Measurements from ENCODE around the gene CDC45.

Gene CDC45

DNA sequence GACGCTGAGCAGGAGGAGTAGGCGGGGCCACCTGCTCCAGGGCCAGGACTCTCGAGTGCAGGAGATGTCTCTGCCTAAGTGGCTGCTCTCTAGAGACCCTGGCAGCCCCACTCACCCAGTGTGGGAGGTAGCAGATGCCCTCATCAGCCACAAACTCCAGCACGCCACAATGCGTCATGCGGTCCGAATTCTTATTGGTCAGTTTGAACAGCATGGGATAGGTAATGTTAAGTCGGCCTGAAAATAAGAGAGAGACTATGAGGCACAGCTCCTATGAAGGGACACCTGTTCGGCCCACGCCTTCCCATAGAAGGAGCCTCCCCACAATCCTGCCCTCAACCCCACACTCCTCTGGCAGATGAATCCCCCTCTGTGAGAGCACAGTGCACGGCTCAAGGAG lies 8.1 kb upstream of the CDC45 start:
- DNase-seq: no peak

DNA sequence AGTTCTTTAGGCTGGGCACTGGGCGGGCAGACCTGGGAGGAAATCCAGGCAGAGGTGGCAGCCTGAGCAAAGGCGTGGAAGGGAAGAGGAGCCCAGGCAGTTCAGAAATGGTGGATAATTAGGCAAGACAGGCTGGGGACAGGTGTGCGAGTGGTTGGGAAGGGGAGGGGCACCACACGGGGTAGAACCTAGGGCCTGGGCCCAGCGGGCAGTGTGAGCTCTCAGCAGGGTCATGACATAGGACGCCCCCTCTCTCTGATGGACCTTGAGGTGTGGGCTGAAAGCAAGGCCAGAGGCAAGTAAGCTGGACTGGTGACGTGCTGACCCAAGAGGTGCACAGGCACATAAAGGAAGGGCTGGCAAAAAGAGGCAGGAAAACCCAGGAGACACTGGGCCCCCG lies 7.5 kb upstream of the CDC45 start:
- DNase-seq: no peak

DNA sequence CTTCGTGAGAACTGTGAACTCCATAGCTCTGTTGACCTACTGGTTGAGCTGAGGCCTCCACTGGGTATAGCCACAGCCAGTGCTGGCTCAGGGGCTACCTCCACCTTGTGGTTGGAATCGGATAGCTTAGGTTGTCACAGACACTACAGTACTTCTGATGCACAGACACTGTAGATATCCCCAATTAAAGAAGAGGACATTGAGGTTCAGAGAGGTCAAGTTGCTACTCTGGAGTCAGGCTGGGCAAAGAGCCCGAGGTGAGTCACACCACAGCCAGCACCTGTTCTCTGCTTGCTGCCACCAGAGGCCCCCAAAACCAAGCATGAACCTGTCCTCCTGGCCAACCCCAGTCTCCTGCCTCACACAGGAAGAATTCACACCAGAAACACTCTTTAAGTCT lies 6.1 kb upstream of the CDC45 start:
- no peak for DNase-seq

DNA sequence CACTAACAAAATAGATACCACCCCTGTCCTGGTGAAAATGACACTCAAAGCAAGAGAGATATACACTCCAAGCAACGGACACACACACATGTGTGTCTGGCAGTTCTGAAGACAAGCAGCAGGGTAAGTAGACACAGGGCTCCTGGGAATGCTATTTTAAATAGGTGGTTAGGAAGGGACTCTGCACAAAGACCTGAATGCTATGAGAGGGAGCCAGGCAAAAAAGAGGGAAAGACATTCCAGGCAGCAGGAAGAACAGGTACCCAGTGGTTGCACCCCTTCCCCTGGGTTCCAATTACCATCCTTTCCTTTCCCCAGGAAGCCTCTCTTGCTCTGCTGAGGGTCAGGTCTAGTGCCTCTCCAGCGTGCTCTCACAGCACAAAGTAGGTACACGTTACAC lies 3.7 kb upstream of the CDC45 start:
- DNase-seq: no peak

DNA sequence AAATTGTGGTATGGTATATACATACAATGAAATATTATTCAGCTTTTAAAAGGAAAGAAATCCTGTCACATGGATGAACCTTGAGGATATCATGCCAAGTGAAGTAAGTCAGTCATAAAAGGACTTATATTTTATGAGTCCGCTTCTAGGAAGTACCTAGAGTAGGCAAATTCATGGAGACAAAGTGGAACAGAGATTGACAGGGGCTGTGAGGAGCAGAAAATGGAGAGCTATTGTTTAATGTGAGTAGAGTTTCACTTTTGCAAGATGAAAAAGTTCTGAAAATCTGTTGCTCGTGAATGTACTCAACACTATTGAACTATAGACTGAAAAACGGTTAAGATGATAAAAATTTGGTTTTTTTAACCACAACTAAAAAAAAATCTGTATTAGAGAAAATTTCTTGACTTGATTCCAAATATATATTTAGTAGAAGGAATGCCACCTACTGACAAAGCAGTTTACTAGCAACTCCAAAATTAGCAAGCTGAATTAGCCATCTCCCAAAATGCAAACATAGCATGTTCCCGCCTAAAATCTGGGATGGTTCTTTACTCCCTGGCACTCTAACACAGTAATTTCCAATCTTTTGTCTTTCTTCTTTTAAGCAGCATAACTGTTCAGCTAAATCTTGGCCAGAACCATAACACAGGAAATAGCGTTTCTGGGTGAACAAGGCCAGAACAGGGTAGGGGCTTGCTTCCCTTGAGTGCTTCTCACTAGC lies 2.2 kb upstream of the CDC45 start:
- DNase-seq: no peak

DNA sequence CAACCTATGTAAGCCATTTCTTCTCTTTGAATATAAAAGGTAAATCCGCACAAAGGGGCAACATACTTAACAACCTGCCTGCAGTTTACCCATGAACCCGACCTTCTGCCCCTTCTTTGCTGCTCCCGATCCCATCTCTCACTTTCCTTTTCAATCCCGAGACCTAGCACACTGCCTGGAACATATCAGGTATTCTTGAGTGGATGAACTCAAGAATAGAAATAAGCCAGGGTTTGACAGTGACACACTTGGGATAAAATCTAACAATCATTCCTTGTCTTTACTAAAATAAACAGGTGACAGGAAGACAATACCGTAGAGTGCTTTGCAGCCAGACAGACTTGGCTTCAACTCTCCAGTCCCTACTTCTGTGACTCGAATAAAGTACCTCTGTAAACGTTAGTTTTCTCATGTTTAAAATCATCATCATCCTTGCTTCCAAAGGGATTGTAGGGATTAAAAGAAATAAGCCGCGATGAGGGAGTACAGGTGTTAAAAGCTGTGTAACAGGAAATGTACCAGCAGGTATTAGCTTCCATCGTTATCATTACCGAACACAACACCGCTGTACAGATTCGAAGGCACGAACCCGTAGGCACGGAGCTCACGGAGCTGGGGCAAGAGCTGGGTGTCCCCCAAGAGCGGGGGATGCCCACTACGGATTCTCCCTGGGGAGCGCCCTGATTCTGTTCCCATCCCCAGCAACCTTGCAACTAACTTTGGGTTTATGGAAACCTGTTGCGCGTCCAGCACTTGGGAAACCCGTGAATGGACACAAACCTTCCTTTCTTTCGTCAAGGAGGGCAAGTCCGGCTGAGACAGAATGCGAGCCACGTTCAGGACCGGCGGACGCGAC lies 1.4 kb upstream of the CDC45 start:
- DNase-seq: no peak

DNA sequence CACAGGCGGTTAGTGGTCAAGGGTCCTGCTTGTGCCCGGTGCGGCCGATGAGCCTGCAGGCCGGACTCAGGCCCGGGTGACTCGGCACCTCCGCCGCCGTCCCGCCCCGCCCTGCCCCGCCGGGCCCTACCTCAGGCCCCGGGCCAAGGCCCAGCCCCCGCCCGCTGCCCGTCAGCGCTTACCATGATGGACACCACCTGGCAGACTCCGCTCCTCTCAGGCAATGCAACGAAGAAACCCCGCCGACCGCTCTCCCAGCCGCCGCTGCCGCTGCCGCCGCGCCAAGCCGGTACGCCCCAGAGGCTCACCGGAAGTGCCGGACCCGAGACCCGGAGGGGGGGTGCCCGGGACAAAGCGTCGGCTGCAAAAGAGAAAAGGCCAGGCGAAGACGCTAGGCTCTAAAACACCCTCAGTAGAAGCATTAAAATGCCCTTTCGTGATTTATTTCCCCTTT lies 792 bp upstream of the CDC45 start, which contains the start of gene UFD1:
Gene UFD1, minus strand, starts transcription at position 293 of the 454 bp plus-strand sequence. Its CDS starts 108 bp downstream, at position 185.
- DNase-seq: peak; percentile 85

DNA sequence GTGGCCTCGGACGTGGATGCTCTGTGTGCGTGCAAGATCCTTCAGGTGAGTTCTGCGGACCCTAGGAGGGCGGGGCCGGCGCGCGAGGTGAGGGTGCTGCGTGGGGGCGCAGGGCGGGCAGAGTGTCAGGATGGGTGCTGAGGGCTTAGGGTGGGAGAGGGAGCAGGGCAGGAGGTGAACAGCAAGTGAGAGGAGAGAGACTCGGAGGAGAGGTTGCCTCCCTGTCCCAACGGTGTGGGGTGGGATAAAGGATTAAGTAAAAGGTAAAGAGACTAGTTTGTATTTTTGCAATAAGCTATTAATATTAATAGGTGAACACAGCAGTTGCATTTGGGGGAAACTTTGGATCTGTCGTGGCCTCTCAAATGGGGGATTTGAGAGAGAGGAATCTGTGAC lies 451 bp downstream of the CDC45 start:
- no peak for DNase-seq

DNA sequence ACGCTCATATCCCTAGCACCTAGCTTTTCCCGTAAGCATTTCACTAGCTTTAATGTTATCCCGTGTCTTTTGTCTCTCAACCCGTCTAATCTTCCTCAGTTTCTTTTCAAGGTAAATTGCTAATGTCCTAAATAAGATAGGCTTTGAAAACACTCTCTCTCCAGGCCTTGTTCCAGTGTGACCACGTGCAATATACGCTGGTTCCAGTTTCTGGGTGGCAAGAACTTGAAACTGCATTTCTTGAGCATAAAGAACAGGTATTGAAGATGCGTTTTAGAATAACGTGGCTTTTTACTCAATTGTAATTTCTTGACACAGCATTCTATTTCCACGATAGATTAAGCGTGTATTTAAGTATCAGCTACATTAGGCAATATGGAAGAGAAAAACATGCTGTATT lies 1.1 kb downstream of the CDC45 start:
- no peak for DNase-seq

DNA sequence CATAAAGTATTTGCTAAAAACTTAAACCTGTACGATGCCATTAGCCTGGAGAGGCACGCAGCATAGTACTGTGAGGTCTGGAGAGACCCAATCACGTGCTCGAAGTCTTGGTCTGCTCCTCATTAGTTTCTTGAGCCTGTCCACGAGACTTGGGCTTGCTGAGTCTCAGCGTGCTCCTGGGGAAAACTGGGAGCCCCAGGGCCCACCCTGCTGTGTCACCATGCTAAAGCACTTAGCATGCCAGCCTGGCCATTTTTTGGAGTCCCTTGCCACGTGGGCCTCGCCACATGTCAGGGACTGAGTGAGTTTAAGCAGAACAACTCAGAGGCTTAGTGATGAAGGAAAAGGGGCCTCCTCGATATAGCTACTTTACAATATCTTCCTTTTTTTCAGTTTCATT lies 2.6 kb downstream of the CDC45 start:
- DNase-seq: no peak

DNA sequence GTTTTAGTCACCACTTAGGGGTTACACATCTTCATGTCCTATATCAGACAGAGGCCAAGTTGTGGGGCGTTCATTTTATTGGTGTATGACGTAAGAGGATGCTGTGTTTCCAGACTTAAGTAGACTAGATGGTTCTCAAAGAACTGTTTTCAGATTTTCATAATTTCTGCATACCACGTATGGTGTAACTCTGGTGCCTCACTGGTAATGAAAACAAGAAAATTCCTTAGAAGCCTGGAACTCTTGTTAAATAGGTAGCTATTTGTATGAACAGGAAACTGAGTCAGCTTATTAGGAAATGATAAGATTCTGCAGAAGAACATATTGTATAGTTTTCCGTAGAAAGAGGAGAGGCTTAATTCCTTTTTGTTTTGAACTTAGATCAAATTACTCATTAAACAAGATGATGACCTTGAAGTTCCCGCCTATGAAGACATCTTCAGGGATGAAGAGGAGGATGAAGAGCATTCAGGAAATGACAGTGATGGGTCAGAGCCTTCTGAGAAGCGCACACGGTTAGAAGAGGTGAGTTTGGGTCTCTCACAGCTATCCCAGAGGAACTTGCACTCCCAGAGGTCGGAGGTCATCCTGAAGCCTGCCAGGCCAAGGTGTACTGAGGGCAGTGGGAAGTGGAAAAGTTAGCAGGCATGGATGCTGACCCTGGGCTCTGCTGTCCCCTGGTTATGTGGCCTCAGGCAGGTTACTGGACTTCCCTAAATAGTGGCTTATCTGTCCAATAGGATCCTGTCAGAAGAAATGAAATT lies 3.9 kb downstream of the CDC45 start:
- DNase-seq: no peak

DNA sequence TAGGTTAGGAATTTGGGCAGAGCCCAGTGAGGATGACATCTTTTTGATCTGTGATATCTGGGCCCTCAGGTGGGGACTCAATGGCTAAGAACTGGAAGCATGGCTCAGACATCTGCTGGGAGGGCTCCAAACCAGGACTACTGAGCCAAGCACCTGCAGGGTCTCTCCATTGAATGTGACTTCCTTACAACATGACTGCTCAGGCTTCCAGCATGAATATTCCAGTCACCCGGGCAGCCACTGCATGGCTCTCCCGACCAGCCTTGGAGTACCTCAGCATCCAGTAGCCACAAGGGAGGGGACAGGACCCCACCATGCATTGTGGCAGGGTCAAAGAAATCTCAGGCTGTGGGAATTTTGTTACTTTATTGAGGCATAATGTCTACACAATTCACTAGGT lies 8.6 kb downstream of the CDC45 start:
- no peak for DNase-seq

DNA sequence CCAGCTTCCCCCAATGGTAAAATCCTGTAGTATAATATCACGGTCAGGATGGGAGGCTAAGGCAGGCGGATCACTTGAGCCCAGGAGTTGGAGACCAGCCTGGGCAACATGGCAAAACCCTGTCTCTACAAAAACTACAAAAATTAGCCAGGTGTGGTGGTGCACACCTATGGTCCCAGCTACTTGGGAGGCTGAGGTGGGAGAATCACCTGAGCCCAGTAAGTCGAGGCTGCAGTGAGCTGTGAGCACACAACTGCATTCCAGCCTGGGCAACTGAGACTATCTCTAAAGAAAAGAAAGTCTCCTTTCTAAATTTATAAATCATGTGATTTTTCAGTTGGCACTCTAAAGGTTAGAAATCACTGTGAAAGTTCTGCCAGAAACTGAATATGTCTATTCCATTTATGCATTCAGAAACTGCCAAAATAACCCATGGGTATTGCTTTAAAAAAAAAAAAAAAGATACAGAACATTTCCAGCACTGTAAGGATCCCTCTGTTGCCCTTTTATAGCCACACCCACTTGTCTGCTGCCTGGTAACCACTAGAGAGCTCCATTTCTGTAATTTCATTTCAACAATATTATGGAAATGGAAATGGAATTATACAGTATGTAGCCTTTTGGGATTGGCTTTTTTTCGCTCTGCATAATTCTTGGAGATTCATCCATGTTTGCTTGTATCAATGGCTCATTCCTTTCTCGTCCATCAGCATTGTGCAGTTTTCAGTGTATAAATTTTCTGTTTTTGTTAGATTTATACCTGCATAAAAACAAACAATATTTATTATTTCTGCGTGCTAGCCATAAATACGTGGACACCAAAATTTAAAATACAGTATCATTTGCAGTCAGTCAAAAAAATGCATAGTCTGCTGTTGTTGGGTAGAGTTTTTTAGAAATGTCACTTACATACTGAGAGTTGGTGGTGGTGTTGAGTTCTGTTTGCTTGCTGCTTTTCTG lies 9.4 kb downstream of the CDC45 start:
- no peak for DNase-seq

DNA sequence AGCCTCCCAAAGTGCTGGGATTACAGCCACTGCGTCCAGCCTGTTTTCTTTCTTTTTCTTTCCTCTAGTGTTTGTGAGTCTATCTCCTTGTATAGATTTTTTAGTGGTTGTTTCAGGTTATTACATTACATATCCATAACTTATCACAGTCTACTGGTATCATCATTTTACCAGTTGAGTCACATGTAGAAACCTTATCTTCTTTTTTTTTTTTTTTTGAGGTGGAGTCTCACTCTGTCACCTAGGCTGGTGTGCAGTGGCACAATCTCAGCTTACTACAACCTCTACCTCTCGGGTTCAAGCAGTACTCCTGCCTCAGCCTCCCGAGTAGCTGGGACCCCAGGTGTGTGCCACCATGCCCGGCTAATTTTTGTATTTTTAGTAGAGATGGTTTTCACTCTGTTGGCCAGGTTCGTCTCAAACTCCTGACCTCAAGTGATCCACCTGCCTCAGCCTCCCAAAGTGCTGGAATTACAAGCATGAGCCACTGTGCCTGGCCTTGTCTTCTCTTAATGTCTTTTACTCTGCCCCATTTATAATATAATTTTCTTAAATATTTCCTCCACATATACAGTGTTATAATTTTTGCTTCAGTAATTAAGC lies 11.0 kb downstream of the CDC45 start:
- no peak for DNase-seq

DNA sequence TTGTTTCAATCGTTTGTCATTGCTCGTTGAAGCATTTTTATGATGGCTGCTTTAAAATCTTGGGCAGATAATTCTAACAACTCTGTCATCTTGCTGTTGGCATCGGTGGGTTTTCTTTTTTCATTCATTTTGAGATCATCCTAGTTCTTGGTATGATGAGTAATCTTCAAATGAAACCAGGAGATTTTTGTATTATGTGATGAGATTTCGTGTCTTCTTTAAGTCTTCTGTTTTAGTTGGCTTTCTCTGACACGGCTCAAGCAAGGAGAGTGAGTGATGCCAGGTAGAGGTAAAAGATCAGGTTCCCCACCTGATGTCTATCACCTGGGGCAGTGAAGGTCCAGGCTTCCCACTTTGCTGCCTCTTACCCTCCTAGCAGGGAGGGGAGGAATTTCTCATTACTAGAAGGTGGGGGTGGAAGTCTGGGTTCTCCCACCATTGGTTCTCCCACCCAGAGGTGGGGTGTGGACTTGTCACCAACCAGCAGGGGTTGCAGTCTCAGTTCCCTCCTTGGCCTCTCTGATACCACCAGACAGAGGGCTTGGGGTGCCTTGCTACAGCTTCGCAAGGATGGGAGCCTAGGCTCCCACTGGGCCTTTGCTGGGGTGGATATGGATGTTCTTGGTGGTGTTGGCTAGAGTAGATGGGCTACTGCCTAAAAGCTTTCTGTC lies 12.9 kb downstream of the CDC45 start:
- DNase-seq: peak; percentile 32

DNA sequence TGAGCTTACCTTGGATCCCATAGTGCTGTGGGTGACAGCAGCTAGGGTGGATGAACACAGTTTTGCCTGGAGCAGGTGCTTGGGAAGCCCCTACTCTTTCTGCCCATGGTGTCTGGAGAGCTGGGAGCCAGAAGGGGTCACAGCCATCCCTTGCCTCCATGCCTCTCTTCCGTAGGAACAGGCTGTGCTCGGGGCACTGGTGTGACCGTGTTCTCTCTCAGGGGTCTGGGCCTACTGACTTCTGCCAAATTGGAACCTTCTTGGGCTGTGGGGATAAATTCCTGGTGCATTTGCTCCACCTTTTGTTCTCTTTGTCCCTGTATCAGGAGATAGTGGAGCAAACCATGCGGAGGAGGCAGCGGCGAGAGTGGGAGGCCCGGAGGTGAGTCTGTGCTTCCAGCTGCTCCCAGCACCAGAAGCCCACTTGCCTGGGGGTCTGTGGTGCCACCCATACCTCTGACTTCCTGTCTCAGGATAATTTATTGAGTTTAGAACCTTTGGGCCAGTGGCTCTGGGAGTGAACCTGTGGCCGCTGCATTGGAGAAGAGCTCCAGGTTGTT lies 14.4 kb downstream of the CDC45 start:
- no peak for DNase-seq

DNA sequence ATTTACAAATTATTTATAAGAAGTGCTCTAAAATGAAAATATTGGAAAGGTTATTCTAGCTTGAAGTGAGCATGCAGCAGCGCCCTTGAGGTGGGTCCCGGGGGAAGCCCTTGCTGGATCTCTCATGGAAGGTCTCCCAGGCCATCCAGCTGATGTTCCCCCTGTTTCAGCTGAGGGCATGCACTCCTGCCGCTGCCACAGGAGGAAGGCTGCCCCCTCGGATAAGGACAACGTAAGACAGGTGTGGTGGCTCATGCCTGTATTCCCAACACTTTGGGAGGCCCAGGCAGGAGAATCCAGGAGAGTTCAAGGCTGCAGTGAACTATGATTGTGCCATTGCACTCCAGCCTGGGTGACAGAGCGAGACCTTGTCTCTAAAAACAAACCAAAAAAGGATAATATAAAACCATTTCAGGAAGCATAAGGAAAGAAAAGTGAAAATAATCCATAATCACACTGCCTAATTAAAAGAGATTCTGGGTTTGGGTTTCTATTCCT lies 15.0 kb downstream of the CDC45 start:
- no peak for DNase-seq

DNA sequence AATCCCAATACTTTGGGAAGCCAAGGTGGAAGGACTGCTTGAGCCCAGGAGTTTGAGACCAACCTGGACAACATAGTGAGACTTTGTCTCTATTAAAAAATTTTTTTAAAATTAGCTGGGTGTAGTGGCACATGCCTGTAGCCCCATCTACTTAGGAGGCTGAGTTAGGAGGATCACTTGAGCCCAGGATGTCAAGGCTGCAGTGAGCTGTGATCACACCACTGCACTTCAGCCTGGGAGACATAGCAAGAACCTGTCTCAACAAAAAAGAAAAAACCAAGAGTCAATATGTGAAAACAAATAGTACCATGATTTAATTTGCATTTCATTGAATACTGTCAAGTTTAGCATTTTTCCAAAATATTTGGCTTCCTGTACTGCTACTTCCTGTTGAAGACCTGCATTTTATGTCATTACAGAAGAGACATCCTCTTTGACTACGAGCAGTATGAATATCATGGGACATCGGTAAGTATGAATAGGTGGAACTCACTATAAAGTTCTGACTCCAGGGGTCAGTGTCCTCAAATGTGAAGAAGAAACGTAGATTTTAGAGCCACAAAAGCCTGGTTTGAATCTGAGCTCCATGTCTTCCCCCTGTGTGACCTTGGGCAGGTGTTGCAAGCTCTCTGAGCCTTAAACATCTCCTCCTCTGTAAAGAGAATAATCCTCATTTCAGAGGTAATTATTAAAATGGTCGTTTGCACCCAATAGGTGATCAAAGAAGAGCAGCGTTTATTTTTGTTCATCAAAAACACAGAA lies 16.0 kb downstream of the CDC45 start:
- DNase-seq: no peak

DNA sequence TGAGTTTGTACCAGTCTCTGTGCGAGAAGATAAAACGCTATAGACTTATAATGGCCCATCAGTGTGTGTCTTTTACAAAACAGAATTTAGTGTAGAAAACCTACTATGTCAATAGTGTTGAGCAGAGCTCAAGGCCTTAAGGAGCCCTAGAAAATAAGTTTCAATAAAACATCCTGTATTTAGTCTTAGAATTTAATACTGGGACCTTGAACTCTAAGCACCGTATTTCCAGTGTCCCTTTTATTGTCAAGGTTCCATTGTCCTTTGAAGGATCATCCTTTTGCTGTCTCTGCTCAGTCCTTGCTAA lies 16.6 kb downstream of the CDC45 start:
- no peak for DNase-seq

DNA sequence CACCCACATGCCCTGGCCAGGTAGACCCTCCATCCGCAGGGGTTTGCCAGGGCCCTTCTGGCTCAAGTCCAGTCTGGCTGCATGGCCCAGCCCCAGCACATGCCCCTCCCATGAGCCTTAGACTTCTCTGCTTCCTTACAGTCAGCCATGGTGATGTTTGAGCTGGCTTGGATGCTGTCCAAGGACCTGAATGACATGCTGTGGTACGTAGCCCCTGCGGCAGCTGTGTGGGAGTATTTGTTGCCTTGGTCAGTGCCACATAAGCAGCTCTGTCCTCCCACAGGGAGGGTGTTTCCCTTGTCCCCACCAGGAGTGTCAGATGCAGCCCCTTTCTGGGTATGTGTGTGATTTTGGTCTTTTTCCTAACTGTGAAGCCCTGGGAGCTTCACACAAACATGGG lies 17.5 kb downstream of the CDC45 start:
- no peak for DNase-seq

All from activated CD4-positive, alpha-beta T cell treated with anti-CD3 and anti-CD28 coated beads, Interleukin-2, amount 50 U/mL, for 16 hours (primary cell).